Measurements from ENCODE around the gene LRRC17.
"Not testable (repeated sequence)": the region's sequence is repeated elsewhere in the genome, so short reads cannot be mapped to it uniquely, and the experiment has no call there.

The LRRC17 gene

DNA sequence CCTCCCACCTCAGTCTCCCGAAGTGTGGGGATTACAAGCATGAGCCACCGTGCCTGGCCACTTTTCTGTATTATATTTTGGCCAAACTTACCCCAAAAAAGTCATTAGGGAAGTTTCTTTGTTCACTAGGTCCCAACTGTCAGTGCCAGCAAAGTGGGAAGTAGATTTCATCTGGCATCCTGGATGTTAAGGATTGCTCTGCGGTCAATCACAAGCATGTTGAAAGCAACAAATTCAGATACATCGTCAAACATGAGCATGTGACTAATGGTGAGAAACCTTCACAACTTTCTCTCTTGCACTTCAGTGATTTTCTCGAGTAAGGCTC, 14.3 kb upstream of the LRRC17 start:
- no peak for DNase-seq (ENCODE audit: low spot score)
- TF ChIP-seq, protein P1, sequence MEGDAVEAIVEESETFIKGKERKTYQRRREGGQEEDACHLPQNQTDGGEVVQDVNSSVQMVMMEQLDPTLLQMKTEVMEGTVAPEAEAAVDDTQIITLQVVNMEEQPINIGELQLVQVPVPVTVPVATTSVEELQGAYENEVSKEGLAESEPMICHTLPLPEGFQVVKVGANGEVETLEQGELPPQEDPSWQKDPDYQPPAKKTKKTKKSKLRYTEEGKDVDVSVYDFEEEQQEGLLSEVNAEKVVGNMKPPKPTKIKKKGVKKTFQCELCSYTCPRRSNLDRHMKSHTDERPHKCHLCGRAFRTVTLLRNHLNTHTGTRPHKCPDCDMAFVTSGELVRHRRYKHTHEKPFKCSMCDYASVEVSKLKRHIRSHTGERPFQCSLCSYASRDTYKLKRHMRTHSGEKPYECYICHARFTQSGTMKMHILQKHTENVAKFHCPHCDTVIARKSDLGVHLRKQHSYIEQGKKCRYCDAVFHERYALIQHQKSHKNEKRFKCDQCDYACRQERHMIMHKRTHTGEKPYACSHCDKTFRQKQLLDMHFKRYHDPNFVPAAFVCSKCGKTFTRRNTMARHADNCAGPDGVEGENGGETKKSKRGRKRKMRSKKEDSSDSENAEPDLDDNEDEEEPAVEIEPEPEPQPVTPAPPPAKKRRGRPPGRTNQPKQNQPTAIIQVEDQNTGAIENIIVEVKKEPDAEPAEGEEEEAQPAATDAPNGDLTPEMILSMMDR (IDR thresholded peaks at IDR 0.05; ENCODE audit: extremely low read depth, missing control alignments), result no peak

DNA sequence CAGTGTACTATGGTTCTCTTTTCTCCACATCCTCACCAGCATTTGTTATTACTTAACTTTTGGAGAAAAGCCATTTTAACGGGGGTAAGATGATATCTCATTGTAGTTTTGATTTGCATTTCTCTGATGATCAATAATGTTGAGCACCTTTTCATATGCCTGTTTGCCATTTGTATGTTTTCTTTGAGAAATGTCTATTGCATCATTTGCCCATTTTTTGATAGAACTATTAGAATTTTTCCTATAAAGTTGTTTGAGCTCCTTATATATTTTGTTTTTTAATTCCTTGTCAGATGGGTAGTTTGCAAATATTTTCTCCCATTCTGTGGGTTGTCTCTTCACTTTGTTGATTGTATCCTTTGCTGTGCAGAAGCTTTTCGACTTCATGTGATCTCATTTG, 10.7 kb upstream of the LRRC17 start:
- DNase-seq (ENCODE audit: low spot score), result not testable (repeated sequence)

- not testable (repeated sequence) for DNase-seq (ENCODE audit: low spot score)
Measured at GRCh38 chr7:102903576-102903975, 9.2 kb upstream of the LRRC17 start.

DNA sequence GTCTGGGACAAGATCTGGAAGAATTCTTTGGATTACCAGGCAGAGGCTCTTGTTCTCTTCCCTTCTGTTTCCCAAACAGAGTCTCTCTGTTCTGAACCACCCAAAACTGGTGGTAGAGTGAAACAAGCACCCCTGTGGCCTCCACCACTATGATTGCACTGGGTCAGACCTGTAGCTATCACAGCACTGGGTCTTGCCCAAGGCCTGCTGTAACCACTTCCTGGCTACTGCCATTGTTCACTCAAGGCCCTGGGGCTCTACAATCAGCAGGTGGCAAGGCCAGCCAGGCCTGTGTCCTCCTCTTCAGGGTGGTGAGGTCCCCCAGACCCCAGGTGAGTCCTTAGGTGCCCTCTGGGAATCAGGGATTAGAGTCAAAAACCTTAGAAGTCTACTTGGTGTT, 4.1 kb upstream of the LRRC17 start:
- no peak for DNase-seq (ENCODE audit: low spot score)
- TF ChIP-seq, protein P1 (IDR thresholded peaks at IDR 0.05; ENCODE audit: extremely low read depth, missing control alignments), result no peak

- TF ChIP-seq, protein P1 (IDR thresholded peaks at IDR 0.05; ENCODE audit: extremely low read depth, missing control alignments), result no peak
Measured at GRCh38 chr7:102913826-102914225, 1.0 kb downstream of the LRRC17 start.

GRCh38 chr7:102914585-102914984, 1.8 kb downstream of the LRRC17 start:
- no peak for DNase-seq (ENCODE audit: low spot score)
- TF ChIP-seq, protein P1 (IDR thresholded peaks at IDR 0.05; ENCODE audit: extremely low read depth, missing control alignments), result no peak

More at GRCh38 chr7:102913826-102914225, 1.0 kb downstream of the LRRC17 start:
- DNase-seq (ENCODE audit: low spot score), result no peak

- TF ChIP-seq, protein P1 (IDR thresholded peaks at IDR 0.05; ENCODE audit: extremely low read depth, missing control alignments), result no peak
- DNase-seq (ENCODE audit: low spot score), result no peak
Measured at GRCh38 chr7:102916426-102916825, 3.6 kb downstream of the LRRC17 start.

GRCh38 chr7:102916881-102917280, 4.1 kb downstream of the LRRC17 start:
- no peak for DNase-seq (ENCODE audit: low spot score)
- TF ChIP-seq, protein P1 (IDR thresholded peaks at IDR 0.05; ENCODE audit: extremely low read depth, missing control alignments), result no peak
